ENCODE results near the gene MYH13.
A peak's percentile ranks its signal among the peaks of the same experiment; 100 is the strongest.
"Not testable (repeated sequence)": the region's sequence is repeated elsewhere in the genome, so short reads cannot be mapped to it uniquely, and the experiment has no call there.

Gene MYH13

DNA sequence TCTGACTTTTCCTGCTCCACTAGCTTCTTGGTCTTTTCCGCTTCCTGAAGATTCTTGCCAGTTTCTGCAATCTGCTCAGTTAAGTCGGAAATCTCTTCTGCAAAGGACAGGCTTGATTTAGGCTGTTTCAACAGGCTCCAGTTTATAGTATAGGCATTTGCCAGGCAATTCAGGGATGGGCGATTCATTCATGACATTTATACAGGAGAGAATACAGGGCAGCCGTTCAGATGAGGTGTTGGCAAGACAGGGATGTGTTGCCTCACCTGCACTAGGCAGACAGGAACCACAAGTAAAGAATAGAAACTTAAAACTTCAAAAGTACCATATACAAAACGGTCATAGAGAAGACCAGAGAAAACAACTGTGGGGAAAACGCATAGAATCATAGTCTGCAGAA is 61.7 kb downstream of the MYH13 start:
- no peak overlapping the region for H3K4me3 ChIP-seq (ENCODE audit: low read length)
- DNase-seq (ENCODE audit: low read depth, low spot score): no peak

DNA sequence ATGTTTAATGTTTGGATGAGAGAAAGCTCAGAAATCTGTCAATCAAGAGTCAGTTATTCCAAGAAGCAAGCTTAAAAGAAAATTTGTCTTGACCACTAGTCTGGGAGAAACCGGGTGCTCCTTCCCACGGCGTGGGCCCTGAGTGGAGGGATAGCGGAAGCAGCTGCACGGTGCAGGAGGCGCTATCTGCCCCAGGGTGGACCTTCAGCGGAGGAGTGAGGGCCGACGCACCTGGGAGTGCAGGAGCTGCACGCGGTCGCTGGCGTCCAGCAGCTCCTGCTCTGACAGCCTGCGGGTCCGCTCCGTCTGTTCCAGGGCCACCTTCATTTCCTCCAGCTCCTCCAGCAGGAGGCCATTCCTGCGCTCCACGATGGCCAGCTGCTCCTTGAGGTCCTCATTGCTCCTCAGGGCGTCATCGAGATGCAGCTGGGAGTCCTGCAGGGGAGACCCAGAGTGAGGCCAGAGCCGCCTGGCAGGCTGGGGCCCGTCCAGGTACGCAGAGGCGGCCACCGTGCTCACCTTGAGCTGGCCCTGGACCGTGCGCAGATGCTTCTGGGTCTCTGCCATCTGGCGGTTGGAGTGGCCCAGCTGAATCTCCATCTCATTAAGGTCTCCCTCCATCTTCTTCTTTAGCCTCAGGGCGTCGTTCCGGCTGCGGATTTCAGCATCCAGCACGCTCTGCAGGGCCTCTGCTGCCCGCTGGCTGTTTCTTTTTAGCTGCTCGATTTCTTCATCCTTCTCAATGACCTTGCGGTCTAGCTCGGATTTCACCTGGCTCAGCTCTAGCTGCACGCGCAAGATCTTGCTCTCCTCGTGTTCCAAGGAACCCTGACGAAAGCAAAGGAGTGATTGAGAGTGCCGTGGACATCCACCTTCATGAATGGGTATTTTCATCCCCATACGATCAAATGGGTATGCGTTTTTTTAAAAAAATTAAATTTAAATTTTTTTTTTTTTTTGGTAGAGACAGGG is 63.5 kb downstream of the MYH13 start:
- no peak overlapping the region for H3K4me3 ChIP-seq (ENCODE audit: low read length)
- no peak for DNase-seq (ENCODE audit: low read depth, low spot score)

GRCh38 chr17:10306585-10306984 is 66.2 kb downstream of the MYH13 start:
- DNase-seq (ENCODE audit: low read depth, low spot score): no peak
- H3K4me3 ChIP-seq (ENCODE audit: low read length): no peak overlapping the region

GRCh38 chr17:10305398-10305797 is 67.4 kb downstream of the MYH13 start:
- no peak for DNase-seq (ENCODE audit: low read depth, low spot score)
- H3K4me3 ChIP-seq (ENCODE audit: low read length): no peak overlapping the region

GRCh38 chr17:10304758-10305300 is 68.0 kb downstream of the MYH13 start:
- DNase-seq (ENCODE audit: low read depth, low spot score): no peak
- no peak overlapping the region for H3K4me3 ChIP-seq (ENCODE audit: low read length)

GRCh38 chr17:10297691-10298090 is 75.1 kb downstream of the MYH13 start:
- DNase-seq (ENCODE audit: low read depth, low spot score): no peak
- H3K4me3 ChIP-seq (ENCODE audit: low read length): no peak overlapping the region

GRCh38 chr17:10295728-10296343 is 77.0 kb downstream of the MYH13 start:
- DNase-seq (ENCODE audit: low read depth, low spot score): peak; percentile 50
- H3K4me3 ChIP-seq (ENCODE audit: low read length): no peak overlapping the region

GRCh38 chr17:10294180-10294579 is 78.6 kb downstream of the MYH13 start:
- H3K4me3 ChIP-seq (ENCODE audit: low read length): no peak overlapping the region
- no peak for DNase-seq (ENCODE audit: low read depth, low spot score)

- H3K4me3 ChIP-seq (ENCODE audit: low read length): no peak overlapping the region
- peak; percentile 9 for DNase-seq (ENCODE audit: low read depth, low spot score)
Observed at GRCh38 chr17:10292057-10292937, 80.5 kb downstream of the MYH13 start.

- not testable (repeated sequence) for DNase-seq (ENCODE audit: low read depth, low spot score); H3K4me3 ChIP-seq (ENCODE audit: low read length)
Observed at GRCh38 chr17:10291576-10291975, 81.2 kb downstream of the MYH13 start.

GRCh38 chr17:10290041-10290440 is 82.8 kb downstream of the MYH13 start:
- no peak overlapping the region for H3K4me3 ChIP-seq (ENCODE audit: low read length)
- no peak for DNase-seq (ENCODE audit: low read depth, low spot score)

GRCh38 chr17:10286324-10286723 is 86.5 kb downstream of the MYH13 start:
- no peak overlapping the region for H3K4me3 ChIP-seq (ENCODE audit: low read length)
- DNase-seq (ENCODE audit: low read depth, low spot score): no peak

GRCh38 chr17:10285896-10286295 is 86.9 kb downstream of the MYH13 start:
- DNase-seq (ENCODE audit: low read depth, low spot score): no peak
- H3K4me3 ChIP-seq (ENCODE audit: low read length): no peak overlapping the region

GRCh38 chr17:10280068-10280467 is 92.7 kb downstream of the MYH13 start:
- no peak for DNase-seq (ENCODE audit: low read depth, low spot score)
- no peak overlapping the region for H3K4me3 ChIP-seq (ENCODE audit: low read length)

DNA sequence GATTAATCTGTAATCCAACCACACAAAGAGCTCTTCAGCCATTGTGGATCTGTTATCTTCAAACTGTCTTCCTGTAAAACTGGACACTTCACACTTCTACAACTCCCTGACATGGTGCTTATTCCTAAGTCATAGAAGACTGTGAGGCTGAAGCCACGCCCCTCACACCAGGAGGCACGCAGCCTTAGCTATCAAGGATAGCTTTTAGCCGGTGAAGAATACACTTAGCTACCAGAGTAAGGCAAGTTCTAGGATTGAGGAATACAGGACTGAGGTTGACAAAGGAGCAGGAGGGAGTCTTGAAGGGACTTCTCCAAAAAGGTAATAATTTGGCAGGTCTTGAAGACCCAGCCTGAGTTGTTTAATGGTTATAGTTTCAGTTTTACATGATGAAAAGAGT is 94.6 kb downstream of the MYH13 start:
- DNase-seq (ENCODE audit: low read depth, low spot score): no peak
- H3K4me3 ChIP-seq (ENCODE audit: low read length): no peak overlapping the region

GRCh38 chr17:10276436-10276835 is 96.4 kb downstream of the MYH13 start:
- no peak overlapping the region for H3K4me3 ChIP-seq (ENCODE audit: low read length)
- no peak for DNase-seq (ENCODE audit: low read depth, low spot score)

- DNase-seq (ENCODE audit: low read depth, low spot score): no peak
- no peak overlapping the region for H3K4me3 ChIP-seq (ENCODE audit: low read length)
Observed at GRCh38 chr17:10275418-10275817, 97.4 kb downstream of the MYH13 start.

GRCh38 chr17:10271106-10271562 is 101.7 kb downstream of the MYH13 start:
- H3K4me3 ChIP-seq (ENCODE audit: low read length): no peak overlapping the region
- no peak for DNase-seq (ENCODE audit: low read depth, low spot score)

GRCh38 chr17:10270258-10270657 is 102.5 kb downstream of the MYH13 start:
- DNase-seq (ENCODE audit: low read depth, low spot score): no peak
- no peak overlapping the region for H3K4me3 ChIP-seq (ENCODE audit: low read length)
